CD4-positive, alpha-beta T cell treated with Interleukin-4 for 4 hours (primary cell): ENCODE data around the gene STARD10.

Source experiments
- DNase-seq: peaks from one replicate; pipeline ENCODE4 v3.0.0-alpha.2; 2020

STARD10 gene

GRCh38 chr11:72760539-72761405, 33.1 kb downstream of the STARD10 start:
- no peak for DNase-seq

GRCh38 chr11:72759468-72759985, 34.3 kb downstream of the STARD10 start:
- DNase-seq = no peak

- DNase-seq = no peak
These were observed 35.0 kb downstream of the STARD10 start for GRCh38 chr11:72758690-72759389.

- no peak for DNase-seq
These were observed 35.5 kb downstream of the STARD10 start for GRCh38 chr11:72758304-72758689.

GRCh38 chr11:72755713-72756285, 38.0 kb downstream of the STARD10 start:
- DNase-seq = no peak

GRCh38 chr11:72754544-72755155, 39.2 kb downstream of the STARD10 start:
- DNase-seq = no peak

GRCh38 chr11:72754149-72754543, 39.7 kb downstream of the STARD10 start:
- DNase-seq = no peak

- no peak for DNase-seq
These were observed 40.3 kb downstream of the STARD10 start for GRCh38 chr11:72753341-72754148.

- DNase-seq = peak; percentile 75
These were observed 41.5 kb downstream of the STARD10 start, which contains the start of gene ARAP1 for GRCh38 chr11:72752088-72752914. Gene ARAP1 (minus strand): TSS chr11:72752408. CDS start chr11:72727128, 25,280 bp downstream.

- no peak for DNase-seq
These were observed 42.4 kb downstream of the STARD10 start for GRCh38 chr11:72751116-72752087.

GRCh38 chr11:72750556-72751115, 43.2 kb downstream of the STARD10 start:
- DNase-seq = no peak

GRCh38 chr11:72750086-72750485, 43.8 kb downstream of the STARD10 start:
- no peak for DNase-seq

- DNase-seq = no peak
These were observed 46.5 kb downstream of the STARD10 start for GRCh38 chr11:72747289-72747855.

- no peak for DNase-seq
These were observed 47.0 kb downstream of the STARD10 start for GRCh38 chr11:72746821-72747220.

GRCh38 chr11:72745925-72746550, 47.8 kb downstream of the STARD10 start:
- DNase-seq = no peak

GRCh38 chr11:72745511-72745910, 48.3 kb downstream of the STARD10 start:
- no peak for DNase-seq

- DNase-seq = no peak
These were observed 49.4 kb downstream of the STARD10 start for GRCh38 chr11:72744474-72744873.

- peak; percentile 37 for DNase-seq
These were observed 50.3 kb downstream of the STARD10 start for GRCh38 chr11:72743321-72744221.
